ENCODE measurements around the gene KMT5B. TPM values are rescaled to one million over a fixed set of nuclear protein-coding genes. Genes with fewer than 3 reads are reported as not detected.
A peak's percentile ranks its signal among the peaks of the same experiment; 100 is the strongest.

The KMT5B gene
- total RNA-seq, 2 donors from 2014 or later: 42.6 to 59.1 TPM

DNA sequence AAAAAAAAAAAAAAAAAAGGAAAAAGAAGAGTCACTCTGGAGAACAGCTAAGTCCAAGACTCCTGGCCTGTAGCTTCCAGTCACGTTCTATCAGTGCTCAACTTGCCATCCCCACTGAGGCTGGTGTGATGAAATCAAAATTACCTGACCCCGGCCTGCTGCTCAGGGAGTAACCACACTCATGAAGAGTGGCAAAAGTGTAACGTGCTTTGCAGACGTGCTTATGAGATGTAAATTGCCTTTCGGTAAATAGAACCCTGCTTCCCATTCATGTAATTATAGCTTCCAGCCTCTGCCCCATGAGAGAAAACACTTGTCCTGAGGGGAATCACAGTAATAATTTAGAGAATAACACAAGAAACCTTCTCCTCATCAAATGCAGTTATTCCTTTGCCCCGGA is 63.7 kb downstream of the KMT5B start:
- DNase-seq: no peak
- Histone ChIP-seq H3K36me3 (no peaks in the 10 kb centered on the region), H3K27me3 (no peaks in the 10 kb centered on the region), H3K4me1 (peaks cover 16% of the 10 kb centered on the region), H3K9ac (ENCODE audit: low read depth in 2 of 2, low read length in 2 of 2) (no peak overlapping the region), H3K4me3 (no peak overlapping the region), H3K27ac (no peak overlapping the region), H3K9me3 (no peaks in the 10 kb centered on the region)
- TF ChIP-seq, protein P1, sequence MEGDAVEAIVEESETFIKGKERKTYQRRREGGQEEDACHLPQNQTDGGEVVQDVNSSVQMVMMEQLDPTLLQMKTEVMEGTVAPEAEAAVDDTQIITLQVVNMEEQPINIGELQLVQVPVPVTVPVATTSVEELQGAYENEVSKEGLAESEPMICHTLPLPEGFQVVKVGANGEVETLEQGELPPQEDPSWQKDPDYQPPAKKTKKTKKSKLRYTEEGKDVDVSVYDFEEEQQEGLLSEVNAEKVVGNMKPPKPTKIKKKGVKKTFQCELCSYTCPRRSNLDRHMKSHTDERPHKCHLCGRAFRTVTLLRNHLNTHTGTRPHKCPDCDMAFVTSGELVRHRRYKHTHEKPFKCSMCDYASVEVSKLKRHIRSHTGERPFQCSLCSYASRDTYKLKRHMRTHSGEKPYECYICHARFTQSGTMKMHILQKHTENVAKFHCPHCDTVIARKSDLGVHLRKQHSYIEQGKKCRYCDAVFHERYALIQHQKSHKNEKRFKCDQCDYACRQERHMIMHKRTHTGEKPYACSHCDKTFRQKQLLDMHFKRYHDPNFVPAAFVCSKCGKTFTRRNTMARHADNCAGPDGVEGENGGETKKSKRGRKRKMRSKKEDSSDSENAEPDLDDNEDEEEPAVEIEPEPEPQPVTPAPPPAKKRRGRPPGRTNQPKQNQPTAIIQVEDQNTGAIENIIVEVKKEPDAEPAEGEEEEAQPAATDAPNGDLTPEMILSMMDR (IDR thresholded peaks at IDR 0.05): no peak
- intact Hi-C loops (cut with DNase I): no loop called here

DNA sequence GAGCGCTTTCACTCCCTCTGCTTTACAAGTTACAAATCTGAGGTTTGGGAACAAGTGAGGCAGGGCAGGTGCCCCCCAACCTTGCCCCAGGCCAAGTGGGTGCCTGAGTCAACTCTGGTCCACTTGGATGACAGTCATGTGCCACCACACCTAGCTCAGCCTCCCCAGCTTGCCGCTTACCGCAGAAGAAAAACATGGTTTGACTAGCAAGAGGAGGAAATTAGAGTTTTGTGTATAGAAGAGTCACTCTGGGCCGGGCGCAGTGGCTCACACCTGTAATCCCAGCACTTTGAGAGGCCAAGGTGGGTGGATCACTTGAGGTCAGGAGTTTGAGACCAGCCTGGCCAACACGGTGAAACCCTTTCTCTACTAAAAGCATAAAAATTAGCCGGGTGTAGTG is 64.2 kb downstream of the KMT5B start:
- peak overlapping the region in 1 of 2 donors; percentile 71 for H3K9ac ChIP-seq (ENCODE audit: low read depth in 2 of 2, low read length in 2 of 2)
- DNase-seq: peak; percentile 53

DNA sequence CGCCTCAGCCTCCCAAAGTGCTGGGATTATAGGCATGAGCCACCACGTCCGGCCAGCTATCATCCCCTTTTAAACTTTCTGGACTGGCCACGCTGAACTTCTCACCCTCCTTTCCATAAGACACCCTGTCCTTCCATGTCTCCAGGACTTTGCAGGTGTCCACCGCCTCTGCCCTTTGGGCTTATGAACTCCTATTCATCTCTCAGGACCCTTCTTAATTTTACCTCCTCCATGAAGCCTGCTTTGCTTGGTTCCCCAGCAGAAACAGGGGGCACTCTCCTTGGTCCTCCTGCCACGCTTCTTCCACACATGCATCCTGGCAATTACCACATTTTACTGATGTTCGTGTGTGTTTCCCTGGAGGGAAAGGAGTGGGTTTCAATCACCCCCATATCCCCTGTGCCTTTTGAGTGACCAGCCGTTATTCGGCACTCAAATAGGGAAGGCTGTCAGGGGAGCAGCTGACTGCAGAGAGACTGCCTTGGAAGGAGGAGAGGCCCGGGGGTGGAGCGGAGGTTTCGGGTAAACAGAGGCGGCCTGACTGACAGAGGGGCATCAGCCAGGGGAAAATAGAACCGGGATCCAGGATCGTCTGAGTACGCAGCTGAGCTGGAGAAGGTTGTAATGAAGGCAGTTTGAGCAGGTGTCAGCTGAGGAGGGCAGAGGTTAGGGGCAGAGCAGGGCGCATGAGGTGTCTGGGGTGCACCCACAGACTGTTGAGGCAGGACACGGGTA is 64.9 kb downstream of the KMT5B start:
- H3K9ac ChIP-seq (ENCODE audit: low read depth in 2 of 2, low read length in 2 of 2): peak overlapping the region in 1 of 2 donors; percentile 71

More for the DNA sequence above, 64.2 kb downstream of the KMT5B start:
- no peaks in the 10 kb centered on the region for H3K36me3 ChIP-seq
- H3K4me3 ChIP-seq: no peak overlapping the region
- TF ChIP-seq, protein P1 (IDR thresholded peaks at IDR 0.05): no peak
- no peak overlapping the region for H3K27ac ChIP-seq
- peaks cover 16% of the 10 kb centered on the region for H3K4me1 ChIP-seq
- intact Hi-C loops (cut with DNase I): no loop called here
- H3K9me3 ChIP-seq: no peaks in the 10 kb centered on the region
- no peaks in the 10 kb centered on the region for H3K27me3 ChIP-seq

DNA sequence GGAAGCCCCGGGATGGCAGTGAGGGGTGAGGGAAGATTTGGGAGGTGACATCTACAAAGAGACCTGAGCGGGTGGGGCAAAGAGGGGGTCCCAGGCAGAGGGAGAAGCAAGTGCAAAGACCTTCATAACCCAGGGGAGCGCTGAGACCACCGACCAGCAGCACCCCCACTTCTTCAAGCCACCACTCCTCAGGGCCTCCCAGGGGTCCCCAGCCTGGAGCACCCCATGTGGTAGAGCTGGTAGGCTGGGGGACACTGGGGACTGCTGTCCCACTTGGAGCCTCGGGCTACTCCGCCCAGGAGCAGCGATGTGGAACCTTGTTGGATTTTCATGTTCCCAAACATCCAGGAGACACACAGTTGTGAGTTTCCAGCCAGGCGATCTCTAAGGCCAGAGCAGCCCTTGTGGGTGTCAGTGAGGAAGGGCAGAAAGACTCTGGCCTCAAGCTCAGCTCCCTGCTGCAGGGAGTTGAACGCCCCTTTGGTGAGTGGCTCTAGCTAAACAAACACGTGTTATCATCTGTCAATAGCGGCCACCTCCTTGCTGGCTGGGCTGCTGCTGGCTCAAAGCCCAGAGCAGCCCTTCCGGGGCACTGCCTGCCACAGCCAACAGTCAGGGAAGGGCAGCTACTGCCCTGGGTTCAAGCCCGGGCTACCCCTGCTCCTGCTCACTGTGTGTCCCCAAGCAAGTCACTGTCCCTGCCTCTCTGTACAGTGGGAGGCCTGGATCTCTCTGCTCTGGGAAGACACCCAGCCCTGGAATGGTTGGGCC is 66.2 kb downstream of the KMT5B start:
- H3K9ac ChIP-seq (ENCODE audit: low read depth in 2 of 2, low read length in 2 of 2): peak overlapping the region; percentile 82 to 85
- intact Hi-C loops (cut with DNase I): no loop called here
- H3K4me3 ChIP-seq: no peak overlapping the region

More for the DNA sequence above, 64.9 kb downstream of the KMT5B start:
- Histone ChIP-seq H3K4me3 (no peak overlapping the region), H3K27ac (no peak overlapping the region), H3K4me1 (peaks cover 16% of the 10 kb centered on the region), H3K27me3 (no peaks in the 10 kb centered on the region), H3K36me3 (no peaks in the 10 kb centered on the region), H3K9me3 (no peaks in the 10 kb centered on the region)
- intact Hi-C loops (cut with DNase I): no loop called here
- TF ChIP-seq, protein P1 (IDR thresholded peaks at IDR 0.05): no peak
- no peak for DNase-seq

DNA sequence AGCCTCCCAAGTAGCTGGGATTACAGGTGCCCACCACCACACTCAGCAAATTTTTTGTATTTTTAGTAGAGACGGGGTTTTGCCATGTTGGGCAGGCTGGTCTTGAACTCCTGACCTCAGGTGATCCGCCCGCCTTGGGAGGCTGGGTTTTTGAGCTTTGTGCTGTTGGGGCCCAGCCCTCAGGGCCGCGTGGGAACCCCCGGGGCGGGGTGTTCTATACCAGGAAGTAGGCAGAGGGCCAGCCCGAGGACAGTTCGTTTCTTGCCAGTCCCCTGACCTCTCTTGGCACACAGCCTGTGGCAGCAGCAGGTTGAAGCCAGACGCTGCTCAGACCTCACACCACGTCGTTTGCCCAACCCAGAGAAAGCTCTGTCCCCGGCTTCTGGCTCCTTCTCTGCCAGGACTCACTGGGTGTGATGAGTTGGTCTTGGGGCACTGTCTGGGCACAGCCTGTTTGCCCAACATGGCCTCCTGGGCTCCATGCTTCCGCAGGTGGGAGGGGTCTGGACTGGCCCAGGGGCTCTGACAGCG is 67.0 kb downstream of the KMT5B start:
- Histone ChIP-seq H3K9ac (ENCODE audit: low read depth in 2 of 2, low read length in 2 of 2) (peak overlapping the region; percentile 82 to 85), H3K27me3 (no peaks in the 10 kb centered on the region), H3K36me3 (no peaks in the 10 kb centered on the region), H3K9me3 (no peaks in the 10 kb centered on the region), H3K27ac (peak overlapping the region; percentile 84), H3K4me1 (peaks cover 16% of the 10 kb centered on the region), H3K4me3 (no peak overlapping the region)
- intact Hi-C loops (cut with DNase I): no loop called here
- TF ChIP-seq, protein P1 (IDR thresholded peaks at IDR 0.05): no peak
- DNase-seq: peak; percentile 98

More for the DNA sequence above, 66.2 kb downstream of the KMT5B start:
- H3K36me3 ChIP-seq: no peaks in the 10 kb centered on the region
- H3K4me1 ChIP-seq: peaks cover 16% of the 10 kb centered on the region
- H3K9me3 ChIP-seq: no peaks in the 10 kb centered on the region
- H3K27ac ChIP-seq: peak overlapping the region; percentile 84
- H3K27me3 ChIP-seq: no peaks in the 10 kb centered on the region
- DNase-seq: peak; percentile 87
- TF ChIP-seq, protein P1 (IDR thresholded peaks at IDR 0.05): no peak

Data from colonic mucosa (tissue), 4 donors.